A204.1 (cell line): ENCODE data around the gene ABCG4.

ENCODE experiments used
- FAIRE-seq: peaks from 2 replicates; lab custom pipeline; 2012; peaks lifted over from hg19 to GRCh38; lab: Jason Lieb, UNC

Gene ABCG4

DNA sequence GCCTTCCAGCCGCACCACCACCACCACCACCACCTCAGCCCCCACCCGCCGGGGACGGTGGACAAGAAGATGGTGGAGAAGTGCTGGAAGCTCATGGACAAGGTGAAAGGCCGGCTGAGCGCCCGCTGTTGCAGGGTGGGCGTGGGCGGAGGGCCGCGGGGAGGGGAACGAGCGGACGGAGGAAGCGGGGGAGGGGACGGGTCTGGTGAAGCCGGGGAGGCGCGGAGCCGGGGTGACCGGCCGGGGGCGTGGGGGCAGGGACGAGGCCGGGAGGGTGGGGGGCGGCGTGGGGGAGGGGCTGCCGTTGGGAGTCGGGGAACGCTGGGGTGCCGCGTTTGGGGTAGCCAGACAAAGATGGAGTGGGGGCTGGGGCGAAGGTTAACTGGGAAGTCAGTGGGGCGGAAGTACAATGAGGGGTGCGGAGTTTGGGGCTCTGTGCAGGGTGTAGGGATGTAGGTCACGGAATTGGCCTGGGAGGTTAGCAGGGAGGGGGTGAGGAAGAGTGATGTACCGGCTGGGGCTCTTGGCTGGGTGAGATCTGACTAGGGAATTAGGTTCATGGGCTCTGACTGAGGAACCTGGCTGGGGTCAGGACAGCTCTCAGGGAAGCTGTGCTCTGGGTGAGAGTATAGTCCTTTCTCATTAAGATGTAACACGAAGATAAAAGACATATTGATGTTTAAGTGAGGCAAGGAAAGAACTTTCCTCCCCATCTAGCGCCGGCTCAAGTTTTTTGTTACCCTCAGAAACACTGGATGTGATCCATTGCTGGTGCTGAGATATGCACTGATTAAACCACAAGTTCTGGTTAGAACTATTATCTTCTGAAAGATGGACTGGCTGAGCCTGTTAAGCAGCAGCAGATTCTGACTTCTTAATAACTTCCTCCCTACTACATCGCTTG lies 57.9 kb downstream of the ABCG4 start:
- no peak for FAIRE-seq

DNA sequence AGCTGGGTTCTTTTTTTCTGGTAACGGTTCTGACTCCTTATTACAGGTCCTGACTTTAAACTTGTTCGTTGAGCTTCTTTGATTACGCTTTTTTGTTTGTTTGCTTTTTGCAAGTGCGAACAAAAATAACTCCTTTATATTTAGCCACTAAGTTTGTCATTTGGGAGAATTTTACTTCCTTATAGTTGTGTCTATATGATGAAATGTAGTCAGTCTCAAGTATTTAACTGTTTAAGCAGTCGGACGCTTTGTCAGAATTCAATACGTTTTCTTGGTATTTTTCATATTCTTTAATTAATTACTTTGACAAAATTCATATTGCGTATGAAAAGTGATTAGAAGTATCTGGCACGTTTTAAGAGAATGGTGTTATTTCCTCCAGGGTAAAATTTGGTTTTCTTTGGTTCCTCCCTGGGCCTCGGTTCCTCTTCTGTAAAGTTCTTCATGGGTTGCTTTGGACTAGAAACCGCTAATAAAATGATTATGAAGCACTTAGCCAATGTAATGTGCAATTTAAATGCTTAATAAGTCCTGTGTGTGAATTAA lies 58.6 kb downstream of the ABCG4 start:
- FAIRE-seq, result no peak

- no peak for FAIRE-seq
Observed at GRCh38 chr11:119209186-119209585, 60.3 kb downstream of the ABCG4 start.

GRCh38 chr11:119210050-119210449 lies 61.2 kb downstream of the ABCG4 start:
- FAIRE-seq, result no peak
